ENCODE data around the gene NMU. TPM values are rescaled to one million over a fixed set of nuclear protein-coding genes. Genes with fewer than 3 reads are reported as not detected.
A peak's percentile ranks its signal among the peaks of the same experiment; 100 is the strongest.

NMU gene
- total and polyA plus RNA-seq, 9 of the 15 experiments (the other 6 are each of a cell fraction or from before 2014, with no cell fraction given): 73.8 to 846 (median 599) TPM

- TF ChIP-seq ZNF407 (IDR thresholded peaks at IDR 0.05; ENCODE audit: low read depth) (no peak), POU5F1 (IDR thresholded peaks at IDR 0.05; ENCODE audit: borderline replicate concordance, low read depth, low read length, partially characterized antibody) (no peak), ZSCAN32 (CRISPR knock-in tag; IDR thresholded peaks at IDR 0.05) (no peak), HMGN3 (IDR thresholded peaks at IDR 0.05; ENCODE audit: borderline replicate concordance, extremely low read depth, insufficient read length, low read depth, low read length) (no peak), TCF7 (IDR thresholded peaks at IDR 0.05; ENCODE audit: borderline replicate concordance) (no peak), MBD1 (CRISPR knock-in tag; IDR thresholded peaks at IDR 0.05) (no peak), TARDBP (IDR thresholded peaks at IDR 0.05) (peak; percentile 98), ZBTB17 (CRISPR knock-in tag; IDR thresholded peaks at IDR 0.05) (0 out of 2 replicates have a peak, but pooled peaks have one; percentile 69), SRSF1 (IDR thresholded peaks at IDR 0.05; ENCODE audit: low read depth, low read length) (0 out of 2 replicates have a peak, but pooled peaks have one; percentile 53), ZNF316 (IDR thresholded peaks at IDR 0.05) (no peak), CHCHD3 (CRISPR knock-in tag; IDR thresholded peaks at IDR 0.05) (no peak), ESRRA (IDR thresholded peaks at IDR 0.05; ENCODE audit: borderline replicate concordance, low read depth) (peak; percentile 37; the same call in 1 of the 2 replicates), SRSF7 (optimal IDR thresholded peaks at IDR 0.05; ENCODE audit: low read depth, low read length) (no peak)
- TF ChIP-seq, protein P1, sequence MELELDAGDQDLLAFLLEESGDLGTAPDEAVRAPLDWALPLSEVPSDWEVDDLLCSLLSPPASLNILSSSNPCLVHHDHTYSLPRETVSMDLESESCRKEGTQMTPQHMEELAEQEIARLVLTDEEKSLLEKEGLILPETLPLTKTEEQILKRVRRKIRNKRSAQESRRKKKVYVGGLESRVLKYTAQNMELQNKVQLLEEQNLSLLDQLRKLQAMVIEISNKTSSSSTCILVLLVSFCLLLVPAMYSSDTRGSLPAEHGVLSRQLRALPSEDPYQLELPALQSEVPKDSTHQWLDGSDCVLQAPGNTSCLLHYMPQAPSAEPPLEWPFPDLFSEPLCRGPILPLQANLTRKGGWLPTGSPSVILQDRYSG (tag; conservative IDR thresholded peaks at IDR 0.05; ENCODE audit: low read depth): no peak
- TF ChIP-seq, protein P2, sequence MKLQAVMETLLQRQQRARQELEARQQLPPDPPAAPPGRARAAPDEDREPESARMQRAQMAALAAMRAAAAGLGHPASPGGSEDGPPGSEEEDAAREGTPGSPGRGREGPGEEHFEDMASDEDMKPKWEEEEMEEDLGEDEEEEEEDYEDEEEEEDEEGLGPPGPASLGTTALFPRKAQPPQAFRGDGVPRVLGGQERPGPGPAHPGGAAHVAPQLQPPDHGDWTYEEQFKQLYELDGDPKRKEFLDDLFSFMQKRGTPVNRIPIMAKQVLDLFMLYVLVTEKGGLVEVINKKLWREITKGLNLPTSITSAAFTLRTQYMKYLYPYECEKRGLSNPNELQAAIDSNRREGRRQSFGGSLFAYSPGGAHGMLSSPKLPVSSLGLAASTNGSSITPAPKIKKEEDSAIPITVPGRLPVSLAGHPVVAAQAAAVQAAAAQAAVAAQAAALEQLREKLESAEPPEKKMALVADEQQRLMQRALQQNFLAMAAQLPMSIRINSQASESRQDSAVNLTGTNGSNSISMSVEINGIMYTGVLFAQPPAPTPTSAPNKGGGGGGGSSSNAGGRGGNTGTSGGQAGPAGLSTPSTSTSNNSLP (IDR thresholded peaks at IDR 0.05; ENCODE audit: borderline replicate concordance, low read depth, low read length): no peak
These were observed 89.2 kb downstream of the NMU start, which contains the start of gene CLOCK (continued) for GRCh38 chr4:55546756-55547465.

Measured in K562 (cell line).